Upper lobe of left lung (tissue), 6 donors: ENCODE measurements around the gene SECTM1. TPM values are rescaled to one million over a fixed set of nuclear protein-coding genes. Genes with fewer than 3 reads are reported as not detected.

Experiments
- ATAC-seq, 2 donors: fragments of 200-7000 bp; cut with Tn5 transposase; one replicate each; pipeline ENCODE4 v1.9.1; 2022; ENCODE audit warnings: mild to moderate bottlenecking in 2 of 2, moderate library complexity in 2 of 2; ENCODE audit not compliant: low FRiP score in 2 of 2
- DNase-seq, 2 donors: peaks; one replicate each; pipeline ENCODE4 v3.0.0-alpha.2; 2019 to 2020
- H3K27ac ChIP-seq, 4 donors: fragments of 200-600 bp; sonication (generic); one replicate each; pipeline ENCODE4 v1.5.1; 2016 to 2019
- H3K27me3 ChIP-seq, 4 donors: fragments of 200-600 bp; sonication (generic); one replicate each; pipeline ENCODE4 v1.5.1; 2017 to 2019
- H3K36me3 ChIP-seq, 4 donors: fragments of 200-600 bp; sonication (generic); one replicate each; pipeline ENCODE4 v1.5.1; 2016 to 2019
- H3K4me1 ChIP-seq, 4 donors: fragments of 200-600 bp; sonication (generic); one replicate each; pipeline ENCODE4 v1.5.1; 2018 to 2019
- H3K4me3 ChIP-seq, 4 donors: fragments of 200-600 bp; sonication (generic); one replicate each; pipeline ENCODE4 v1.5.1; 2017 to 2019; ENCODE audit warnings: mild to moderate bottlenecking in 2 of 4, moderate library complexity in 1 of 4
- H3K9me3 ChIP-seq, 4 donors: fragments of 200-600 bp; sonication (generic); one replicate each; pipeline ENCODE4 v1.5.1; 2018 to 2019
- CTCF ChIP-seq, 6 experiments: fragments of 450-650 bp in 4 of 6; fragments of 200-600 bp in 2 of 6; sonication (generic) in 2 of 6; IDR thresholded peaks; one replicate each; pipeline ENCODE4 v1.5.1; 2016 to 2019; ENCODE audit warnings: antibody characterized with exemption in 6 of 6
- EP300 ChIP-seq, 4 donors: sonication (generic); formaldehyde crosslinking; IDR thresholded peaks; one replicate each; pipeline ENCODE4 v1.5.1; 2017; ENCODE audit warnings: antibody characterized with exemption in 4 of 4, control low read depth in 2 of 4
- POLR2A ChIP-seq, 4 donors: fragments of 450-650 bp; IDR thresholded peaks; one replicate each; pipeline ENCODE4 v1.5.1; 2016 to 2017; ENCODE audit warnings: antibody characterized with exemption in 4 of 4, mild to moderate bottlenecking in 2 of 4
- POLR2AphosphoS5 ChIP-seq, 2 donors: sonication (generic); formaldehyde crosslinking; IDR thresholded peaks; one replicate each; pipeline ENCODE4 v1.5.1; 2017; ENCODE audit warnings: antibody characterized with exemption in 2 of 2
- WGBS, 2 donors: methylation state at CpG; one replicate each; pipeline ENCODE4 v1.1.5; 2017 to 2018; 5-methylcytosine and 5-hydroxymethylcytosine counted together
- total RNA-seq, 6 donors: library from RNA; depleted of rRNA in 4 of 6; stranded (reverse); fragments of >200 nt in 4 of 6; gene quantifications; one replicate each; pipeline versions ENCODE4 v1.1.0 to v1.2.1, GENCODE V29; 2016 to 2021
- donor health status: DM: no; HTN: no; CAD: no; lungs with moderate emphysema.
- donor health status: DM: no; HTN: yes; CAD: no; lungs with severe emphysema.

Gene SECTM1
- total RNA-seq, 6 donors from 2014 or later = 17.8 to 50.4 (median 36.2) TPM

- 89 to 96% methylated on average over 9 to 10 of the region's 10 CpGs for WGBS, 2 donors
- no peak for DNase-seq
- Histone ChIP-seq H3K4me3 (no peak overlapping the region), H3K27ac (peak overlapping the region; percentile 98 to 99 (median 99)), H3K36me3 (no peaks in the 10 kb centered on the region), H3K4me1 (peaks cover 40 to 49% (median 43%) of the 10 kb centered on the region in 4 donors), H3K27me3 (no peaks in the 10 kb centered on the region), H3K9me3 (no peaks in the 10 kb centered on the region)
- no peak for ATAC-seq
- TF ChIP-seq EP300 (IDR thresholded peaks at IDR 0.05) (no peak), CTCF (IDR thresholded peaks at IDR 0.05) (no peak), POLR2AphosphoS5 (IDR thresholded peaks at IDR 0.05) (no peak), POLR2A (IDR thresholded peaks at IDR 0.05) (no peak)
Observed at GRCh38 chr17:82299452-82299851, 34.1 kb downstream of the SECTM1 start.

- WGBS, 2 donors = 63 to 81% methylated on average over 20 to 27 of the region's 27 CpGs
- Histone ChIP-seq H3K4me1 (peaks cover 47 to 56% (median 49%) of the 10 kb centered on the region in 4 donors), H3K27me3 (no peaks in the 10 kb centered on the region), H3K9me3 (no peaks in the 10 kb centered on the region), H3K36me3 (no peaks in the 10 kb centered on the region), H3K4me3 (peak overlapping the region in 3 of 4 donors; percentile 40 to 52 (median 43)), H3K27ac (peak overlapping the region; percentile 98 to 99 (median 99))
- ATAC-seq = no peak
- peak in 1 of 2 donors; percentile 80 for DNase-seq
- TF ChIP-seq POLR2A (IDR thresholded peaks at IDR 0.05) (peak in 1 of 4 donors; percentile 56), CTCF (IDR thresholded peaks at IDR 0.05) (no peak), EP300 (IDR thresholded peaks at IDR 0.05) (no peak), POLR2AphosphoS5 (IDR thresholded peaks at IDR 0.05) (no peak)
Observed at GRCh38 chr17:82298538-82299421, 34.8 kb downstream of the SECTM1 start.

- peak overlapping the region; percentile 98 to 99 (median 99) for H3K27ac ChIP-seq
- 1% methylated on average over 8 to 33 of the region's 36 CpGs for WGBS, 2 donors
- DNase-seq = peak; percentile 95
Observed at GRCh38 chr17:82297714-82298537, 35.6 kb downstream of the SECTM1 start.

GRCh38 chr17:82297280-82297713 lies 36.3 kb downstream of the SECTM1 start:
- 23 to 44% methylated on average over 19 of the region's 19 CpGs for WGBS, 2 donors
- peak; percentile 50 to 65 for ATAC-seq
- H3K36me3 ChIP-seq = no peaks in the 10 kb centered on the region
- peak overlapping the region in 3 of 4 donors; percentile 40 to 52 (median 43) for H3K4me3 ChIP-seq
- no peaks in the 10 kb centered on the region for H3K9me3 ChIP-seq
- peaks cover 51 to 60% (median 54%) of the 10 kb centered on the region in 4 donors for H3K4me1 ChIP-seq
- H3K27me3 ChIP-seq = no peaks in the 10 kb centered on the region
- peak; percentile 96 for DNase-seq
- peak; percentile 97 to 100 (median 100) for TF ChIP-seq EP300 (IDR thresholded peaks at IDR 0.05)
- peak; percentile 96 to 97 for TF ChIP-seq POLR2AphosphoS5 (IDR thresholded peaks at IDR 0.05)
- peak in 1 of 4 donors; percentile 73 for TF ChIP-seq POLR2A (IDR thresholded peaks at IDR 0.05)
- peak in 1 of 6 experiments; percentile 14 for TF ChIP-seq CTCF (IDR thresholded peaks at IDR 0.05)
- peak overlapping the region; percentile 98 to 99 (median 99) for H3K27ac ChIP-seq

More at GRCh38 chr17:82297714-82298537, 35.6 kb downstream of the SECTM1 start:
- TF ChIP-seq POLR2A (IDR thresholded peaks at IDR 0.05) (peak in 3 of 4 donors; percentile 52 to 91 (median 56)), CTCF (IDR thresholded peaks at IDR 0.05) (peak in 1 of 6 experiments; percentile 15), POLR2AphosphoS5 (IDR thresholded peaks at IDR 0.05) (peak; percentile 96), EP300 (IDR thresholded peaks at IDR 0.05) (peak; percentile 95 to 97 (median 96))
- Histone ChIP-seq H3K36me3 (no peaks in the 10 kb centered on the region), H3K4me3 (peak overlapping the region in 3 of 4 donors; percentile 40 to 52 (median 43)), H3K27me3 (no peaks in the 10 kb centered on the region), H3K4me1 (peaks cover 51 to 60% (median 54%) of the 10 kb centered on the region in 4 donors), H3K9me3 (no peaks in the 10 kb centered on the region)
- peak; percentile 89 to 90 for ATAC-seq
